Thoracic aorta (tissue), 2 donors: Measurements from ENCODE around the gene NEDD4L. TPM values are rescaled to one million over a fixed set of nuclear protein-coding genes. Genes with fewer than 3 reads are reported as not detected.

Experiments used
- ATAC-seq: fragments of 150-250 bp; one replicate; pipeline ENCODE4 v1.8.0; 2017; ENCODE audit warnings: low read depth; ENCODE audit not compliant: insufficient number of reproducible peaks, low FRiP score
- DNase-seq: peaks from one replicate; pipeline ENCODE4 v3.0.0-alpha.2; 2020; ENCODE audit warnings: low spot score
- H3K27ac ChIP-seq, 2 donors: fragments of 200-600 bp; sonication (generic); 1 replicate in 1 of 2; 2 replicates in 1 of 2; pipeline ENCODE4 v1.5.1; 2016; ENCODE audit warnings: mild to moderate bottlenecking in 2 of 2, moderate library complexity in 2 of 2
- H3K27me3 ChIP-seq: fragments of 200-600 bp; sonication (generic); replicated peaks from 2 replicates; pipeline ENCODE4 v1.6.0; 2016; ENCODE audit warnings: mild to moderate bottlenecking; ENCODE audit not compliant: insufficient read depth
- H3K36me3 ChIP-seq: fragments of 200-600 bp; sonication (generic); one replicate; pipeline ENCODE4 v1.5.1; 2016
- H3K4me1 ChIP-seq, 2 donors: fragments of 200-600 bp; sonication (generic); 1 replicate in 1 of 2; 2 replicates in 1 of 2; pipeline versions ENCODE4 v1.5.1 to v1.6.0; 2016; ENCODE audit warnings: low read depth in 2 of 2, mild to moderate bottlenecking in 1 of 2; ENCODE audit not compliant: control insufficient read depth in 1 of 2
- H3K4me3 ChIP-seq: fragments of 200-600 bp; sonication (generic); 2 replicates; pipeline ENCODE4 v1.5.1; 2016; ENCODE audit warnings: mild to moderate bottlenecking
- H3K9me3 ChIP-seq: fragments of 200-600 bp; sonication (generic); 2 replicates; pipeline ENCODE4 v1.5.1; 2016
- total RNA-seq, 2 donors: library from RNA; depleted of rRNA; stranded (reverse); fragments of >200 nt; gene quantifications; one replicate each; pipeline versions ENCODE4 v1.1.0 to v1.2.3, GENCODE V29; 2016
- TF ChIP-seq, protein P1 (sequence below): fragments of 200-600 bp; sonication (generic); IDR thresholded peaks from one replicate; pipeline ENCODE4 v1.5.1; 2019; ENCODE audit warnings: antibody characterized with exemption

NEDD4L gene
- total RNA-seq, 2 donors from 2014 or later = 13.9 to 22.9 TPM

DNA sequence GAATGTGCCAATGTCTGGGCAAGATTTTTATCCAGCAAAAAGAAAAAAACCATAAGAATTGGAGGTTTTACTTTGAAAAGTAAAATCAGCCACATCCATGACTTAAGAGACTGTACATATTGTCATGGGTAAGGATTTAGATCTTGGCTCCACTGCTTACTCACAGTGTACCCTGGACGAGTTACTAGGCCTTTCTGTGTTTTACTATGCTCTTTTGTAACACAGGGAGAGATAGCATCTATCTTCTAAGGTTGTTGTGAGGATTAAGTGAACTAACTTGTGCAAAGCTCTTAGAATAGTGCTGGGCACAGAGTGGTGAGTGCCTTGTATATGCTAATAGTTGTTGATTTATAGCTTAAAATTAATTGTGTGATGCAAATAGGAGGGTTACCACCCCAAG is 255.9 kb downstream of the NEDD4L start:
- Histone ChIP-seq H3K9me3 (no peaks in the 10 kb centered on the region), H3K4me1 (peaks cover 0 to 5% of the 10 kb centered on the region in 2 donors), H3K4me3 (no peak overlapping the region), H3K36me3 (no peaks in the 10 kb centered on the region), H3K27me3 (no peaks in the 10 kb centered on the region), H3K27ac (no peak overlapping the region)
- ATAC-seq (no peak), DNase-seq (no peak)
- TF ChIP-seq, protein P1, sequence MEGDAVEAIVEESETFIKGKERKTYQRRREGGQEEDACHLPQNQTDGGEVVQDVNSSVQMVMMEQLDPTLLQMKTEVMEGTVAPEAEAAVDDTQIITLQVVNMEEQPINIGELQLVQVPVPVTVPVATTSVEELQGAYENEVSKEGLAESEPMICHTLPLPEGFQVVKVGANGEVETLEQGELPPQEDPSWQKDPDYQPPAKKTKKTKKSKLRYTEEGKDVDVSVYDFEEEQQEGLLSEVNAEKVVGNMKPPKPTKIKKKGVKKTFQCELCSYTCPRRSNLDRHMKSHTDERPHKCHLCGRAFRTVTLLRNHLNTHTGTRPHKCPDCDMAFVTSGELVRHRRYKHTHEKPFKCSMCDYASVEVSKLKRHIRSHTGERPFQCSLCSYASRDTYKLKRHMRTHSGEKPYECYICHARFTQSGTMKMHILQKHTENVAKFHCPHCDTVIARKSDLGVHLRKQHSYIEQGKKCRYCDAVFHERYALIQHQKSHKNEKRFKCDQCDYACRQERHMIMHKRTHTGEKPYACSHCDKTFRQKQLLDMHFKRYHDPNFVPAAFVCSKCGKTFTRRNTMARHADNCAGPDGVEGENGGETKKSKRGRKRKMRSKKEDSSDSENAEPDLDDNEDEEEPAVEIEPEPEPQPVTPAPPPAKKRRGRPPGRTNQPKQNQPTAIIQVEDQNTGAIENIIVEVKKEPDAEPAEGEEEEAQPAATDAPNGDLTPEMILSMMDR = no peak

DNA sequence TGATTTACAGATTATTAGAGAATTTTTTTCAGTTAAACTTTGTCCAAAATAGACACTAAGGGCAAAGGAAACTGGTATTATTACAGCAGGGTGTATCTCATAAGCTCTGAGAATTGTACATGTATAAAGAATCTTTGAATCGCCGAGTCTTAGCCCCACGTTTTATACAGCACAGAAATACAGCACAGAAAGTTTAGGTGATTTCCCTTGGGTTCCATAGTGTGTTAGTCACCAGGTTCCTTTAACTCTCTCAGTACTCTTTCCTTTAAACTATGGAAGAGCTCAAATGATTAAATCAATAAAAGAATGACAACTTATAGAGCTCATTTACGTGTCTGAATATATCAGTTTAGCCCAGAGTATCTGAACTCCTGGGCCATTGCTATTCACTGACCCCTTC is 256.8 kb downstream of the NEDD4L start:
- DNase-seq (no peak), ATAC-seq (no peak)
- Histone ChIP-seq H3K4me1 (peaks cover 0 to 5% of the 10 kb centered on the region in 2 donors), H3K36me3 (no peaks in the 10 kb centered on the region), H3K4me3 (no peak overlapping the region), H3K27me3 (no peaks in the 10 kb centered on the region), H3K27ac (no peak overlapping the region), H3K9me3 (peaks cover 6% of the 10 kb centered on the region)
- TF ChIP-seq, protein P1 = no peak

DNA sequence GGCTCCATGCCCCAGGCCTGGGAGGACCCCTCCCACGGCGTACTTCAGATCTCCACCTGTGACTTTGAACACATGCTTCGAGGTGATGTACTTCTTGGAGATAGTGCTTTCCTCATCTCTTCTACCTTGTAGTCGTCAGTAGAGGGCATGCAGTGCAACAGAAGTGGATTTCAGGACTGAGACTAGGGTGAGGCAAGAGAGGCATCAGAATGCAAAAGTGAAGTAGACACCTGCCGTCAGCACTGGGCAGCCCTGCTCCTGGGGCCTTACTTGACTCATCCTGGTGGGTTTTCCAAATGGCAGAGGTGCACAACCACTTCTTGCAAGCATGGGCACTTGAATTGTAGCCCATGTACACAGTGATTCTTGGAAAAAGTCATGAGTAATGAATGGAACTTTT is 258.8 kb downstream of the NEDD4L start:
- no peak overlapping the region for H3K4me3 ChIP-seq
- TF ChIP-seq, protein P1 = no peak
- peaks cover 8% of the 10 kb centered on the region for H3K9me3 ChIP-seq
- ATAC-seq (no peak), DNase-seq (no peak)
- no peaks in the 10 kb centered on the region for H3K27me3 ChIP-seq
- H3K36me3 ChIP-seq = no peaks in the 10 kb centered on the region
- peaks cover 0 to 5% of the 10 kb centered on the region in 2 donors for H3K4me1 ChIP-seq
- no peak overlapping the region for H3K27ac ChIP-seq

DNA sequence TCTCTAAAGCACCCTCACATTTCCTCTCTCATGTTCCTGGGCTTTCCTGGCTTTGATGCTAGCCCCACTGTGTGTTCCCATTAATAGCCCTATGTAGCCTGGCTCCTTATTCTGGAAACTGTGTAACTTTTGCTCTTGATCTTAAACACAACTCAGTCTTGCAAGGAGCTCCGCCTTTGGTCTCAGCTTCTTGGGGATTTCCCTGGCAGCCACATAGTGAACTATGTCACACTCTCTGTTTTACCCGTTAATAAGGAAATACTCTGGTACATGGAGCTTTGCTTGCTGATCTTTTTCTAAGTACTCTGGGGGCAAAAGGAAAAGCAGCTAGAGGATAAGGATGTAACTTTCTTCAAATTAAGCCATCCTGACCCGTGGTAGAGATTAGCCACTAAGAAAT is 259.3 kb downstream of the NEDD4L start:
- TF ChIP-seq, protein P1 = no peak
- DNase-seq (no peak), ATAC-seq (no peak)
- no peak overlapping the region for H3K27ac ChIP-seq
- H3K9me3 ChIP-seq = peaks cover 8% of the 10 kb centered on the region
- no peaks in the 10 kb centered on the region for H3K36me3 ChIP-seq
- H3K4me1 ChIP-seq = peaks cover 0 to 5% of the 10 kb centered on the region in 2 donors
- H3K27me3 ChIP-seq = no peaks in the 10 kb centered on the region
- H3K4me3 ChIP-seq = no peak overlapping the region

DNA sequence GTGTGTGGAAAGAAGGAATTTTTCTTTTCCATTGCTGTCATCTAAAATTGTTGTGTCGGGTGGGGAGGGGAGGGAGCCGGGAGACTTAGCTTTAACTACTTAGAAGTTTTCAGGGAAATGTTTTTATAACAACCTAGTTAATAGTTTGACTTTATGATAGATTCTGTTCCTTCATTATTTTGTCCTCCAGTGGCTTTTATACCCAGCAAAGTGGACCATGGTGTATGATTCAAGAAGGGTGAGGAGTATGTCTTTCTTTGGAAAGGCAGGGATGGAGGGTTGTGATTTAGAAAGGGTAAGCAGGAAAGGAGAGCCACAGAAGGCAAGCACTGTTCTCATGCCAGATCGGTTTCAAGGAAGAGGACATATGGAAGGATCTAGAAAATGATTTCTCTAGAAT is 261.8 kb downstream of the NEDD4L start:
- DNase-seq = no peak
- TF ChIP-seq, protein P1 = no peak

More for the DNA sequence above, 261.8 kb downstream of the NEDD4L start:
- Histone ChIP-seq H3K36me3 (no peaks in the 10 kb centered on the region), H3K4me1 (peaks cover 0 to 3% of the 10 kb centered on the region in 2 donors), H3K27ac (no peak overlapping the region), H3K4me3 (no peak overlapping the region), H3K9me3 (peaks cover 8% of the 10 kb centered on the region), H3K27me3 (no peaks in the 10 kb centered on the region)
- ATAC-seq = no peak
